OCI-LY7 (cell line): Measurements from ENCODE around the gene PCDH9.

Source experiments
- CTCF ChIP-seq: fragments of 200-600 bp; sonication (generic); conservative IDR thresholded peaks from 2 replicates; pipeline ENCODE4 v1.5.1; 2014; ENCODE audit warnings: mild to moderate bottlenecking, antibody characterized with exemption, low read length, moderate library complexity, mixed read lengths
- EZH2phosphoT487 ChIP-seq: fragments of 200-600 bp; sonication (generic); IDR thresholded peaks from 2 replicates; pipeline ENCODE4 v1.6.1; 2018; ENCODE audit warnings: low read depth, borderline replicate concordance, mild to moderate bottlenecking, mixed run types, antibody characterized with exemption, low read length, moderate library complexity, mixed read lengths

GRCh38 chr13:67150608-67151007 lies 79.5 kb downstream of the PCDH9 start:
- no peak for TF ChIP-seq CTCF
- TF ChIP-seq EZH2phosphoT487 = no peak
